Measurements from ENCODE around the gene FOXE1. TPM values are rescaled to one million over a fixed set of nuclear protein-coding genes. Genes with fewer than 3 reads are reported as not detected.

The FOXE1 gene
- total RNA-seq, 2 donors from 2014 or later: not detected

DNA sequence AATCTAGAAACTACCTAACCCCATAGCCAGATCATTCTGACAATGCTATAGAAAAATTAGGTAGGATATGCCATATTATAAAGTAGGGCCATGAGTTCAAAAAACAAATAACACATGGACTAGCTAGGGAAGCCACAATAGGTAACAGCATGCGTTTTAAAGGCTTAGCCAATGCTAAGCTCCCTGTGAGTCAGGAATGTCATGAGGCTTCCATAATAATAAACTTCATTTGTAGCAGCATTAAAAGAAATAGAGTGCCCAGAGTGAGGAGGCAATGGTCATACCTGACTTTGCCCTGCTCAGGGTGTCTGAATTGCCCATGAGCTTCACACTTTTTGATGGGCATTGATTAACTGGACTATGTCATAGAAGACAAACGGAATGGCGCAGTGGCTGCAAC is 15.8 kb downstream of the FOXE1 start:
- Histone ChIP-seq H3K27ac (ENCODE audit: low read depth, low read length) (no peak overlapping the region), H3K9ac (ENCODE audit: extremely low read depth, low read length, poor library complexity, severe bottlenecking) (no peak overlapping the region), H3K9me3 (ENCODE audit: control insufficient read depth, low read length) (peaks cover 26% of the 10 kb centered on the region), H3K4me3 (ENCODE audit: low read length) (no peak overlapping the region), H3K27me3 (ENCODE audit: control insufficient read depth, insufficient read depth, low read length, poor library complexity, severe bottlenecking) (peaks cover 15% of the 10 kb centered on the region), H3K4me1 (ENCODE audit: control insufficient read depth, insufficient read depth, low read length) (no peaks in the 10 kb centered on the region), H3K36me3 (ENCODE audit: control insufficient read depth, insufficient read depth, low read length) (no peaks in the 10 kb centered on the region)
- Mint-ChIP-seq H3K4me3 (no peak overlapping the region), H3K9me3 (peaks cover 21% of the 10 kb centered on the region), H3K36me3 (ENCODE audit: low read depth) (no peaks in the 10 kb centered on the region), H3K27ac (no peak overlapping the region), H3K27me3 (ENCODE audit: insufficient read depth) (peaks cover 53% of the 10 kb centered on the region), H3K4me1 (no peaks in the 10 kb centered on the region)
- no peak for DNase-seq
- WGBS, 2 experiments (ENCODE audit: insufficient coverage in 1 of 2, insufficient read length in 1 of 2): 76 to 84% methylated on average over 3 of the region's 3 CpGs
- TF ChIP-seq, protein P1, sequence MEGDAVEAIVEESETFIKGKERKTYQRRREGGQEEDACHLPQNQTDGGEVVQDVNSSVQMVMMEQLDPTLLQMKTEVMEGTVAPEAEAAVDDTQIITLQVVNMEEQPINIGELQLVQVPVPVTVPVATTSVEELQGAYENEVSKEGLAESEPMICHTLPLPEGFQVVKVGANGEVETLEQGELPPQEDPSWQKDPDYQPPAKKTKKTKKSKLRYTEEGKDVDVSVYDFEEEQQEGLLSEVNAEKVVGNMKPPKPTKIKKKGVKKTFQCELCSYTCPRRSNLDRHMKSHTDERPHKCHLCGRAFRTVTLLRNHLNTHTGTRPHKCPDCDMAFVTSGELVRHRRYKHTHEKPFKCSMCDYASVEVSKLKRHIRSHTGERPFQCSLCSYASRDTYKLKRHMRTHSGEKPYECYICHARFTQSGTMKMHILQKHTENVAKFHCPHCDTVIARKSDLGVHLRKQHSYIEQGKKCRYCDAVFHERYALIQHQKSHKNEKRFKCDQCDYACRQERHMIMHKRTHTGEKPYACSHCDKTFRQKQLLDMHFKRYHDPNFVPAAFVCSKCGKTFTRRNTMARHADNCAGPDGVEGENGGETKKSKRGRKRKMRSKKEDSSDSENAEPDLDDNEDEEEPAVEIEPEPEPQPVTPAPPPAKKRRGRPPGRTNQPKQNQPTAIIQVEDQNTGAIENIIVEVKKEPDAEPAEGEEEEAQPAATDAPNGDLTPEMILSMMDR (conservative IDR thresholded peaks at IDR 0.05): no peak

DNA sequence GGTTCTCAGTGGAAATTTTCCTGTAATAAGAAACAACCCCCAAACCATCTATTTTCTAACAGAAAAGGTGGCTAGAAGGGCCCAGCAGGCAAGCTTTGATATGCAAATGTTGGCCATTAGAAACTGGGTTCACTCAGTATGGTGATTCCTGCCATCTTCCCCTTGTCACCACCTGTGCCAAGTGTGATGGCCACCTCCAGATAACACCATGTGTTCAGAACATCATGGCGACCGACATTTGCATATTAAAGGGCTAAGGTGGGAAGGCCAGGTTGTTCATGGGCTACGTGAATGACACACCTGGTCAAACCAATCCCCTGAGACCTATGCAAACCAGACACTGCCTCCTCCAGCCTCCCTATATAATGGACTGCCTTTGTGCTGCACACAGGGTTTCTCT is 20.4 kb downstream of the FOXE1 start:
- Mint-ChIP-seq H3K4me1 (no peaks in the 10 kb centered on the region), H3K27ac (no peak overlapping the region), H3K4me3 (no peak overlapping the region), H3K27me3 (ENCODE audit: insufficient read depth) (peaks cover 39% of the 10 kb centered on the region), H3K36me3 (ENCODE audit: low read depth) (no peaks in the 10 kb centered on the region), H3K9me3 (no peaks in the 10 kb centered on the region)
- Histone ChIP-seq H3K9ac (ENCODE audit: extremely low read depth, low read length, poor library complexity, severe bottlenecking) (no peak overlapping the region), H3K9me3 (ENCODE audit: control insufficient read depth, low read length) (peaks cover 5% of the 10 kb centered on the region), H3K4me3 (ENCODE audit: low read length) (no peak overlapping the region), H3K27ac (ENCODE audit: low read depth, low read length) (no peak overlapping the region), H3K4me1 (ENCODE audit: control insufficient read depth, insufficient read depth, low read length) (no peaks in the 10 kb centered on the region), H3K36me3 (ENCODE audit: control insufficient read depth, insufficient read depth, low read length) (no peaks in the 10 kb centered on the region), H3K27me3 (ENCODE audit: control insufficient read depth, insufficient read depth, low read length, poor library complexity, severe bottlenecking) (peaks cover 14% of the 10 kb centered on the region)
- TF ChIP-seq, protein P1 (conservative IDR thresholded peaks at IDR 0.05): no peak
- 57 to 71% methylated on average over 3 of the region's 3 CpGs for WGBS, 2 experiments (ENCODE audit: insufficient coverage in 1 of 2, insufficient read length in 1 of 2)
- DNase-seq: no peak

DNA sequence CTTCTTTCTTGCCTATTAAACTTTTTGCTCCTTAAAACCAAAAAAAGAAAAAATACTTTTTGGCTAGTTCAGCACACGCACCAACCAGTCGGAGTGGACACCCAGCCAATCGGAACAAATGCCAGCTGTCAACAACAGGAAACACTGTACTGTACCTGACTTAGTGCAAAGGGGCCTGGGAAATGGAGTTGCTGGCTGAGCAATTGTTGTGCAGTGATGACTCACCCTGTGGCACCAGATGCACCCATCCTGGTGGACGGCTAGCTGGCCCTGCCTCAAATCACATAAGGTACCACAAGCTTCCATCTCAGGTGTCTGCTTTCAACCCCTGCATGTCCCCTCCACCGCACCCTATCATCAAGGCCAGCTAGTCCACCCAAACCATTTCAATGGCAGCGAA is 20.9 kb downstream of the FOXE1 start:
- H3K36me3 Mint-ChIP-seq (ENCODE audit: low read depth): no peaks in the 10 kb centered on the region
- H3K36me3 ChIP-seq (ENCODE audit: control insufficient read depth, insufficient read depth, low read length): no peaks in the 10 kb centered on the region
- no peak overlapping the region for H3K4me3 ChIP-seq (ENCODE audit: low read length)
- no peaks in the 10 kb centered on the region for H3K4me1 Mint-ChIP-seq
- TF ChIP-seq, protein P1 (conservative IDR thresholded peaks at IDR 0.05): no peak
- H3K9me3 Mint-ChIP-seq: no peaks in the 10 kb centered on the region
- H3K9me3 ChIP-seq (ENCODE audit: control insufficient read depth, low read length): peaks cover 5% of the 10 kb centered on the region
- H3K27ac Mint-ChIP-seq: no peak overlapping the region
- H3K4me1 ChIP-seq (ENCODE audit: control insufficient read depth, insufficient read depth, low read length): no peaks in the 10 kb centered on the region
- peaks cover 14% of the 10 kb centered on the region for H3K27me3 ChIP-seq (ENCODE audit: control insufficient read depth, insufficient read depth, low read length, poor library complexity, severe bottlenecking)
- no peak overlapping the region for H3K9ac ChIP-seq (ENCODE audit: extremely low read depth, low read length, poor library complexity, severe bottlenecking)
- no peak for DNase-seq
- H3K4me3 Mint-ChIP-seq: no peak overlapping the region
- peaks cover 39% of the 10 kb centered on the region for H3K27me3 Mint-ChIP-seq (ENCODE audit: insufficient read depth)
- WGBS, 2 experiments (ENCODE audit: insufficient coverage in 1 of 2, insufficient read length in 1 of 2): 80 to 85% methylated on average over 4 to 6 of the region's 6 CpGs
- no peak overlapping the region for H3K27ac ChIP-seq (ENCODE audit: low read depth, low read length)
